MV-4-11 (cell line): ENCODE results near the gene SF1.

ENCODE experiments used
- DNase-seq: peaks from one replicate; lab custom pipeline; 2025; lab: John Stamatoyannopoulos, UW

The SF1 gene

GRCh38 chr11:64745189-64745520 is 33.2 kb downstream of the SF1 start:
- DNase-seq: peak; percentile 79

DNA sequence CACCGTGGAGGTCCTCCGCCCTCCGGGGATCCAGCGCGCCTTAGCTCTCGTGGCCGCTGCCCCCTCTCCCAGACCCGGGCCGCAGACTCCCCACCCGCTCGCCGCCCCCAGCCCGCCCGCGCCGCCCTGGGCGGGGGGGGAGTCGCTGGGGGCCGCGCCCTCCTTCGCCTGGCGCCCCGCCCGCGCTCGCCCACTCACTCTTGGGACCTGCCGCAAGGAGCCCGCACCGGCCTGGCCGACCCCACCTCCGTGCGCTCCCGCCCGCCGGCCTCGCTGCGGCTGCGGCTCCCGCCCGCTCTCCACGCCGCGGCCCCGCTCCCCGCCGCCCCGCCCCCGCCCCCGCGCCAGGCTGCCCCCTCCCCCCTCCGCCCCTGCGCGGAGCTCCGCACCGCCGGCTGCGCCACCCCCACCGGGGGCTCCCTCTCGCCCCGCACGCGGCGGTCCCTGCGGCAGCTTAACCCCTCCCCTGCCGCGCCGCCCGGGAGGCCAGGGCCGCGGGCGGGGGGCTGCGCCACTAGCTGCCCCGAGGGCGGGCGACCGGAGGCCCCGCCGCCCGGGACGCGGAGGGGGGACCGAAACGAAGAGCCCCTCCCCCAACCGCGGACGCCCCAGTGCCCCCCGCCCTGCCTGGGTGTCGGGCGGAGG is 33.7 kb downstream of the SF1 start:
- DNase-seq: no peak

GRCh38 chr11:64743591-64744543 is 34.5 kb downstream of the SF1 start, which contains the start of gene RASGRP2:
TSS of gene RASGRP2 (minus strand) at chr11:64744142. CDS start at chr11:64742866, 1,276 bp downstream.
- DNase-seq: peak; percentile 84

- DNase-seq: peak; percentile 82
Observed at GRCh38 chr11:64742889-64743590, 35.3 kb downstream of the SF1 start.

DNA sequence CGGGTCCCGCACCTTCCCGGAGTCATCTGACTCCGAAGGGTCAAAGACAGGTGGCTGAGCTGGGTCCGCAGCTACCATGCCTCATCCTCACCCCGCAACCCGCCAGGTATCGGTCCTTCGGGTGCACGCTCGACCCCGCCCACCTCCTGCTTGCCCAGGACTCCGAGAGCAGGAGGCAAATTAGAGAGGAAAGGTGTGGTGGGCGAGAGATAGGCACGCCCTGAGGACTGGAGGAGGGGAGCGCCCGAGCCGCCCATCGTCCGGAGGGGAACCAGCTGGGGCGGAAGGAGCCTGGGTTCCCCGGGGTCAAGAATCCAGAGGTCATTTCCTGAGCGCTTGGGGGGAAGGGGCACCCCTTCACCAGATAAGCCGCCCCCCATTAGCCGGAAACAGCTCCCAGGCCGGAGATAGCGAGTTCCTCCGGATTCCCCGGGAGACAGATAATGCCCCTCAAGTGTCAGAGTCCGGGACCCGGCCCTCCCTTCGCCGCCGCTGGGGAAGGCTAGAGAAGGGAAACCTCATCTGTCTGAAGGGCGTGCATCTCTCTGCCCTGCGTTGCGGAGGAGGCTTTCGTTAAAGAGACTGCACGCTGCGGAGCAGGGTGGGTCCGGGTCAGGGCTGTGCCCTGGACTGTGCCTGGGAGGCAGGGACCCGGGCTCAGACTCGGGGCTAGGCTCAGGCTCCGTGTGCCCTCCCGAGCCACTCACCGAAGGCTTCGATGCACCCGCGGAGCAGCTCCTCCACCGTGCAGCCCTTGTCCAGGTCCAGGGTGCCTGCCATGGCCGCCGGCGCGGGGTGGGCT is 36.1 kb downstream of the SF1 start:
- peak; percentile 40 for DNase-seq

- no peak for DNase-seq
Observed at GRCh38 chr11:64741375-64742086, 36.8 kb downstream of the SF1 start.

- no peak for DNase-seq
Observed at GRCh38 chr11:64739871-64740270, 38.5 kb downstream of the SF1 start.

GRCh38 chr11:64736654-64737053 is 41.7 kb downstream of the SF1 start:
- DNase-seq: no peak

GRCh38 chr11:64735725-64736259 is 42.5 kb downstream of the SF1 start:
- DNase-seq: no peak

GRCh38 chr11:64734811-64735724 is 43.3 kb downstream of the SF1 start:
- DNase-seq: no peak

- DNase-seq: no peak
Observed at GRCh38 chr11:64731601-64732000, 46.7 kb downstream of the SF1 start.

GRCh38 chr11:64729851-64730382 is 48.4 kb downstream of the SF1 start:
- peak; percentile 16 for DNase-seq

- DNase-seq: no peak
Observed at GRCh38 chr11:64728757-64729365, 49.5 kb downstream of the SF1 start.

- no peak for DNase-seq
Observed at GRCh38 chr11:64726867-64727530, 51.3 kb downstream of the SF1 start.

DNA sequence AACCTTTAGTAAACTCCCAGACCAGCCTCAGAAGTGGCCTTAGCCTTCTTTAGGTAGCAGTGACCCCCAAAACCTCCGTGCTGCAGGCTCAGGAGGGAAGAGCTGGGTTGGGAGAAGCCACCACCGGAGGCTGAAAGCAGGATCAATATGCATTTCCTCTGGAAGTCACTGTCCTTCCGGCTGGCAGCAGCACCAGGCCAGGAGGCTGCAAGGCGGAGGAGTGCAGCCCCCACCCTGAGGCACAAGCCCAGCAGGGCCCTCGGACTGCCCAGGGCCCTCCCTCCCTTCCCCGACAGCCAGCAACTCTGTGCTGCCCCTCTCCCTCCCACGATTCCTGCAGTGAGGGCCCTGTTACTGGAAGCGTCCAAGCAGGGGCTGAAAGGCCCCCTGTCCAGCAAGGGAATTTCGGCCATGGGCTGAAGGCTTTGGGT is 52.1 kb downstream of the SF1 start:
- no peak for DNase-seq

- DNase-seq: no peak
Observed at GRCh38 chr11:64724863-64725532, 53.3 kb downstream of the SF1 start.

GRCh38 chr11:64723907-64724862 is 54.2 kb downstream of the SF1 start:
- DNase-seq: no peak
